K562 (cell line): ENCODE results near the gene PLEKHG4B. TPM values are rescaled to one million over a fixed set of nuclear protein-coding genes. Genes with fewer than 3 reads are reported as not detected.

Experiments
- ATAC-seq: fragments of 200-7000 bp; cut with Tn5 transposase; 3 replicates; pipeline ENCODE4 v1.9.1; 2020; ENCODE audit warnings: moderate library complexity
- BruUV-seq: library from RNA; stranded (reverse); fragments of 400-500 nt; replicated peaks from 2 replicates; lab custom pipeline; 2021; lab: Mats Ljungman, UMichigan
- CTCF ChIA-PET: fragments of 300-600 bp; formaldehyde crosslinking; extraction: SDS; loops from one replicate; lab custom pipeline; 2021; ENCODE audit warnings: low intra/inter-chr PET ratio; lab: Yijun Ruan, JAX
- POLR2A ChIA-PET: fragments of 300-600, 350-650 bp; sonication (Branson Sonifier 250); formaldehyde crosslinking; extraction: SDS; loops from one replicate; lab custom pipeline; 2021; ENCODE audit warnings: antibody characterized with exemption, inconsistent platforms; lab: Yijun Ruan, JAX
- DNase-seq, 4 experiments: peaks; one replicate each; pipeline versions ENCODE4 v3.0.0 to v3.0.0-alpha.2; 2011 to 2018; ENCODE audit warnings: low spot score in 3 of 4, mixed read lengths in 3 of 4; ENCODE audit errors: extremely low read depth in 1 of 4
- FAIRE-seq: peaks from 2 replicates; lab custom pipeline; 2011; peaks lifted over from hg19 to GRCh38; lab: Jason Lieb, UNC
- H2AFZ ChIP-seq: 2 replicates; pipeline ENCODE4 v1.6.0; 2011; ENCODE audit warnings: low read depth, low read length, control low read depth, inconsistent platforms
- H3K27ac ChIP-seq: fragments of 200-600 bp; 3 replicates; pipeline ENCODE4 v1.8.0; 2011; ENCODE audit warnings: low read depth, mild to moderate bottlenecking, control low read depth, inconsistent platforms, low read length, moderate library complexity, mixed read lengths; ENCODE audit errors: extremely low read depth
- H3K27me3 ChIP-seq, 2 experiments: fragments of 300-600 bp in 1 of 2; 2 replicates in 1 of 2; 3 replicates in 1 of 2; pipeline versions ENCODE4 v1.6.0 to v1.8.0; 2011; ENCODE audit warnings: inconsistent platforms in 2 of 2, low read length in 2 of 2, mild to moderate bottlenecking in 1 of 2, mixed read lengths in 1 of 2, moderate library complexity in 1 of 2; ENCODE audit not compliant: control insufficient read depth in 2 of 2, insufficient read depth in 2 of 2
- H3K36me3 ChIP-seq: fragments of 300-600 bp; 3 replicates; pipeline ENCODE4 v1.8.0; 2011; ENCODE audit warnings: mild to moderate bottlenecking, low read length, inconsistent platforms; ENCODE audit not compliant: control insufficient read depth, insufficient read depth
- H3K4me1 ChIP-seq, 2 experiments: fragments of 200-600 bp in 1 of 2; replicated peaks in 1 of 2; 2 replicates in 1 of 2; 3 replicates in 1 of 2; pipeline versions ENCODE4 v1.5.1 to v1.8.0; 2011; ENCODE audit warnings: inconsistent platforms in 2 of 2, low read length in 2 of 2, mild to moderate bottlenecking in 1 of 2, mixed read lengths in 1 of 2, moderate library complexity in 1 of 2; ENCODE audit not compliant: control insufficient read depth in 2 of 2, insufficient read depth in 2 of 2
- H3K4me2 ChIP-seq: 2 replicates; pipeline ENCODE4 v1.6.1; 2011; ENCODE audit warnings: low read length, control low read depth, inconsistent platforms, mixed read lengths; ENCODE audit not compliant: insufficient read depth
- H3K4me3 ChIP-seq: fragments of 200-600 bp; sonication (generic), shearing (Covaris generic); 2 replicates; pipeline ENCODE4 v1.5.1; 2016; ENCODE audit warnings: control low read depth, inconsistent platforms
- H3K79me2 ChIP-seq: fragments of 200-600 bp; 3 replicates; pipeline ENCODE4 v1.8.0; 2011; ENCODE audit warnings: low read length, inconsistent platforms; ENCODE audit not compliant: control insufficient read depth, insufficient read depth
- H3K9ac ChIP-seq, 2 experiments: 2 replicates each; pipeline versions ENCODE4 v1.6.0 to v1.6.1; 2011; ENCODE audit warnings: low read depth in 2 of 2, low read length in 2 of 2, control low read depth in 1 of 2, inconsistent platforms in 1 of 2, mild to moderate bottlenecking in 1 of 2, mixed read lengths in 1 of 2; ENCODE audit not compliant: insufficient read depth in 1 of 2
- H3K9me1 ChIP-seq: one replicate; pipeline ENCODE4 v1.6.0; 2011; ENCODE audit warnings: inconsistent platforms, mild to moderate bottlenecking, low read length, moderate library complexity; ENCODE audit not compliant: control insufficient read depth, insufficient read depth
- H3K9me3 ChIP-seq: replicated peaks from 2 replicates; pipeline ENCODE4 v1.5.1; 2011; ENCODE audit warnings: low read depth, low read length, inconsistent platforms; ENCODE audit not compliant: control insufficient read depth, insufficient read depth
- H4K20me1 ChIP-seq: replicated peaks from 2 replicates; pipeline ENCODE4 v1.6.1; 2011; ENCODE audit warnings: low read length, inconsistent platforms, mixed read lengths; ENCODE audit not compliant: control insufficient read depth, insufficient read depth
- ARHGAP35 ChIP-seq: fragments of 450-650 bp; IDR thresholded peaks from 2 replicates; pipeline ENCODE4 v1.6.1; 2018; ENCODE audit not compliant: partially characterized antibody
- CHCHD3 ChIP-seq: fragments of 250-450 bp; sonication (Bioruptor Pico); IDR thresholded peaks from 2 replicates; pipeline ENCODE4 v2.1.2; 2022; ENCODE audit warnings: mild to moderate bottlenecking
- DPF2 ChIP-seq: fragments of 450-650 bp; IDR thresholded peaks from 2 replicates; pipeline ENCODE4 v1.6.1; 2016
- ETV1 ChIP-seq: fragments of 450-650 bp; conservative IDR thresholded peaks from 2 replicates; pipeline ENCODE4 v1.6.1; 2016; ENCODE audit warnings: missing genetic modification characterization, control low read depth, low read depth, missing compliant biosample characterization
- GABPA ChIP-seq: fragments of 200-800 bp; sonication (Bioruptor generic); conservative IDR thresholded peaks from 2 replicates; pipeline ENCODE4 v1.6.1; 2016; ENCODE audit warnings: low read depth, missing genetic modification characterization, missing compliant biosample characterization
- NFIX ChIP-seq: fragments of 250-450 bp; sonication (Bioruptor Pico); IDR thresholded peaks from 2 replicates; pipeline ENCODE4 v1.4.0; 2020; ENCODE audit warnings: low read depth, mild to moderate bottlenecking, moderate library complexity
- NR2C2 ChIP-seq, 2 experiments: fragments of 200-800 bp in 1 of 2; sonication (Bioruptor generic) in 1 of 2; sonication (generic) in 1 of 2; formaldehyde crosslinking in 1 of 2; IDR thresholded peaks; 2 replicates each; pipeline versions ENCODE4 v1.6.1 to v1.8.0; 2016 to 2022; ENCODE audit warnings: mild to moderate bottlenecking in 1 of 2, missing compliant biosample characterization in 1 of 2, missing genetic modification characterization in 1 of 2, missing genetic modification reagents in 1 of 2
- SMAD2 ChIP-seq: fragments of 150-350 bp; IDR thresholded peaks from 2 replicates; pipeline ENCODE4 v1.6.1; 2014; ENCODE audit warnings: low read depth, mild to moderate bottlenecking, low read length
- SPI1 ChIP-seq: IDR thresholded peaks from 2 replicates; pipeline ENCODE4 v1.6.1; 2011; ENCODE audit warnings: low read depth, low read length, control low read depth, borderline replicate concordance
- SRSF9 ChIP-seq: fragments of 200-400 bp; formaldehyde crosslinking; IDR thresholded peaks from 2 replicates; pipeline ENCODE4 v1.6.1; 2017; ENCODE audit warnings: low read depth, low read length, borderline replicate concordance
- ZFPM2 ChIP-seq: fragments of 250-450 bp; sonication (Bioruptor Pico); IDR thresholded peaks from 2 replicates; pipeline ENCODE4 v1.5.1; 2022; ENCODE audit warnings: mild to moderate bottlenecking
- ZNF134 ChIP-seq: fragments of 250-450 bp; sonication (Bioruptor Pico); conservative IDR thresholded peaks from 2 replicates; pipeline ENCODE4 v1.4.0; 2020
- ZNF175 ChIP-seq: fragments of 200-800 bp; sonication (Bioruptor generic); IDR thresholded peaks from 2 replicates; pipeline ENCODE4 v1.6.1; 2016; ENCODE audit warnings: low read depth, mild to moderate bottlenecking, missing genetic modification characterization, missing compliant biosample characterization
- ZNF184 ChIP-seq: sonication (generic); formaldehyde crosslinking; IDR thresholded peaks from 2 replicates; pipeline ENCODE4 v1.5.0; 2020; ENCODE audit warnings: missing genetic modification reagents
- ZNF347 ChIP-seq: fragments of 450-650 bp; formaldehyde crosslinking; IDR thresholded peaks from 2 replicates; pipeline ENCODE4 v1.4.0; 2020; ENCODE audit warnings: low read depth, mild to moderate bottlenecking, moderate library complexity
- ZNF699 ChIP-seq: fragments of 250-450 bp; sonication (Bioruptor Pico); IDR thresholded peaks from 2 replicates; pipeline ENCODE4 v1.8.0; 2021; ENCODE audit warnings: mild to moderate bottlenecking, moderate library complexity; ENCODE audit not compliant: insufficient replicate concordance
- ZNF764 ChIP-seq: fragments of 250-450 bp; sonication (Bioruptor Pico); IDR thresholded peaks from 2 replicates; pipeline ENCODE4 v1.4.0; 2020; ENCODE audit warnings: low read depth, mild to moderate bottlenecking, moderate library complexity
- WGBS: fragments of 100-300 bp; shearing (Covaris generic); methylation state at CpG from one replicate; pipeline ENCODE4 v1.1.6; 2016; ENCODE audit warnings: low coverage, mixed read lengths; ENCODE audit not compliant: insufficient coverage; ENCODE audit errors: missing lambda C conversion rate; 5-methylcytosine and 5-hydroxymethylcytosine counted together
- in situ Hi-C: fragments of 300-500 bp; cut with MboI; formaldehyde crosslinking; loops from 4 replicates; pipeline ENCODE4 v1.15.0; 2018; ENCODE audit warnings: inconsistent platforms, mixed read lengths
- intact Hi-C: fragments of 100-400 bp; cut with micrococcal nuclease; formaldehyde crosslinking; loops from 2 replicates; pipeline ENCODE4 v1.14.2; 2022
- polyA plus RNA-seq, 8 experiments: library from polyadenylated mRNA; depleted of rRNA in 4 of 8; stranded (reverse) in 5 of 8; unstranded in 3 of 8; fragments of >200 nt; fragmentation: Nextera tagmentation in 2 of 8; fragmentation: Illumina TruSeq in 1 of 8; extraction: Ambion mirVana in 2 of 8; extraction: Trizol in 1 of 8; gene quantifications; 2 replicates each; pipeline versions ENCODE4 v1.2.1 to v1.2.3, GENCODE V29; 2011 to 2014; ENCODE audit warnings: inconsistent platforms in 1 of 8, missing spikeins in 1 of 8
- total RNA-seq, 7 experiments: library from RNA; depleted of rRNA in 6 of 7; stranded (reverse); fragments of >200 nt in 6 of 7; fragmentation: Illumina TruSeq in 2 of 7; extraction: Trizol in 2 of 7; gene quantifications; 2 replicates each; pipeline versions ENCODE4 v1.2.1 to v1.2.3, GENCODE V29; 2011 to 2021; ENCODE audit warnings: low replicate concordance in 1 of 7
- TF ChIP-seq, protein P1 (sequence below): fragments of 250-450 bp; sonication (Bioruptor Pico); IDR thresholded peaks from 2 replicates; pipeline ENCODE4 v1.5.0; 2021
- TF ChIP-seq, protein P2 (sequence below): fragments of 250-450 bp; sonication (Bioruptor Pico); IDR thresholded peaks from 2 replicates; pipeline ENCODE4 v1.5.0; 2021; ENCODE audit warnings: mild to moderate bottlenecking, borderline replicate concordance
- TF ChIP-seq, protein P3 (sequence below): sonication (generic); formaldehyde crosslinking; IDR thresholded peaks from 2 replicates; pipeline ENCODE4 v1.8.1; 2023; ENCODE audit warnings: mild to moderate bottlenecking, missing genetic modification reagents

PLEKHG4B gene
- total and polyA plus RNA-seq, 9 of the 15 experiments (the other 6 are each of a cell fraction or from before 2014, with no cell fraction given): 0.02 TPM; not detected in 8

DNA sequence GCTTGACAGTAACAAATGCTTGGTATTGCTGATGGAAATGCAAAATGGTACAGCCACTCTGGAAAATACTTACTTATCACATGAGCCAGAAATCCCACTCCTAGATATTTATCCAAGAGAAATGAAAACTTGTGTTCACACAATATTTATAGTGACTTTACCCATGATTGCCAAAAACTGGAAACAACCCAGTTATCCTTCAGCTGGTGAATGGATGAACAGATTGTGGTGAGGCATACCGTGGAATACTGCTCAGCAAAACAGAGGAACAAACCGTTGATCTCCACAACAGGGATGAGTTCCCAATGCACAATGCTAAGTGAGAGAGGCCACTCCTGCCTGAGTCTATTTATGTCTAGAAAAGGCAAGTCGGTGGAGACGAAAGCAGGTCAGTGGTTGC, 58.8 kb downstream of the PLEKHG4B start:
- ATAC-seq (no peak), DNase-seq (no peak), FAIRE-seq (no peak)
- H3K4me2 ChIP-seq: no peak overlapping the region
- no peak overlapping the region for H2AFZ ChIP-seq
- in situ Hi-C loops (no loop called here), intact Hi-C loops (no loop called here)
- H3K27ac ChIP-seq: no peak overlapping the region
- H3K9me1 ChIP-seq: no peaks in the 10 kb centered on the region
- H3K9ac ChIP-seq: no peak overlapping the region
- no peaks in the 10 kb centered on the region for H4K20me1 ChIP-seq
- H3K27me3 ChIP-seq: peaks cover 13 to 27% of the 10 kb centered on the region in 2 experiments; a peak in 4 of 5 replicates
- H3K9me3 ChIP-seq: peaks cover 5% of the 10 kb centered on the region
- no TSS peak for BruUV-seq
- no peaks in the 10 kb centered on the region for H3K36me3 ChIP-seq
- ChIA-PET CTCF (no interaction called here), POLR2A (no interaction called here)
- H3K79me2 ChIP-seq: no peaks in the 10 kb centered on the region
- H3K4me1 ChIP-seq: no peaks in the 10 kb centered on the region
- no peak overlapping the region for H3K4me3 ChIP-seq
- TF ChIP-seq ETV1 (tag): no peak
- no peak for TF ChIP-seq ZNF175
- TF ChIP-seq ZFPM2: no peak
- no peak for TF ChIP-seq GABPA (tag)
- no peak for TF ChIP-seq ZNF699 (CRISPR knock-in tag)
- no peak for TF ChIP-seq SRSF9
- no peak for TF ChIP-seq ZNF347 (CRISPR knock-in tag)
- TF ChIP-seq DPF2: no peak
- TF ChIP-seq, protein P1, sequence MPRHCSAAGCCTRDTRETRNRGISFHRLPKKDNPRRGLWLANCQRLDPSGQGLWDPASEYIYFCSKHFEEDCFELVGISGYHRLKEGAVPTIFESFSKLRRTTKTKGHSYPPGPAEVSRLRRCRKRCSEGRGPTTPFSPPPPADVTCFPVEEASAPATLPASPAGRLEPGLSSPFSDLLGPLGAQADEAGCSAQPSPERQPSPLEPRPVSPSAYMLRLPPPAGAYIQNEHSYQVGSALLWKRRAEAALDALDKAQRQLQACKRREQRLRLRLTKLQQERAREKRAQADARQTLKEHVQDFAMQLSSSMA (CRISPR knock-in tag): no peak
- TF ChIP-seq ZNF184 (CRISPR knock-in tag): no peak
- no peak for TF ChIP-seq NFIX (CRISPR knock-in tag)
- no peak for TF ChIP-seq NR2C2 (CRISPR knock-in tag; IDR thresholded peaks at IDR 0.05)
- TF ChIP-seq NR2C2 (tag; IDR thresholded peaks at IDR 0.05): no peak
- no peak for TF ChIP-seq ZNF764 (CRISPR knock-in tag)
- TF ChIP-seq SPI1: no peak
- TF ChIP-seq CHCHD3 (CRISPR knock-in tag): no peak
- no peak for TF ChIP-seq SMAD2
- TF ChIP-seq, protein P2, sequence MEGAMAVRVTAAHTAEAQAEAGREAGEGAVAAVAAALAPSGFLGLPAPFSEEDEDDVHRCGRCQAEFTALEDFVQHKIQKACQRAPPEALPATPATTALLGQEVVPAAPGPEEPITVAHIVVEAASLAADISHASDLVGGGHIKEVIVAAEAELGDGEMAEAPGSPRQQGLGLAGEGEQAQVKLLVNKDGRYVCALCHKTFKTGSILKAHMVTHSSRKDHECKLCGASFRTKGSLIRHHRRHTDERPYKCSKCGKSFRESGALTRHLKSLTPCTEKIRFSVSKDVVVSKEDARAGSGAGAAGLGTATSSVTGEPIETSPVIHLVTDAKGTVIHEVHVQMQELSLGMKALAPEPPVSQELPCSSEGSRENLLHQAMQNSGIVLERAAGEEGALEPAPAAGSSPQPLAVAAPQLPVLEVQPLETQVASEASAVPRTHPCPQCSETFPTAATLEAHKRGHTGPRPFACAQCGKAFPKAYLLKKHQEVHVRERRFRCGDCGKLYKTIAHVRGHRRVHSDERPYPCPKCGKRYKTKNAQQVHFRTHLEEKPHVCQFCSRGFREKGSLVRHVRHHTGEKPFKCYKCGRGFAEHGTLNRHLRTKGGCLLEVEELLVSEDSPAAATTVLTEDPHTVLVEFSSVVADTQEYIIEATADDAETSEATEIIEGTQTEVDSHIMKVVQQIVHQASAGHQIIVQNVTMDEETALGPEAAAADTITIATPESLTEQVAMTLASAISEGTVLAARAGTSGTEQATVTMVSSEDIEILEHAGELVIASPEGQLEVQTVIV: no peak
- TF ChIP-seq, protein P3, sequence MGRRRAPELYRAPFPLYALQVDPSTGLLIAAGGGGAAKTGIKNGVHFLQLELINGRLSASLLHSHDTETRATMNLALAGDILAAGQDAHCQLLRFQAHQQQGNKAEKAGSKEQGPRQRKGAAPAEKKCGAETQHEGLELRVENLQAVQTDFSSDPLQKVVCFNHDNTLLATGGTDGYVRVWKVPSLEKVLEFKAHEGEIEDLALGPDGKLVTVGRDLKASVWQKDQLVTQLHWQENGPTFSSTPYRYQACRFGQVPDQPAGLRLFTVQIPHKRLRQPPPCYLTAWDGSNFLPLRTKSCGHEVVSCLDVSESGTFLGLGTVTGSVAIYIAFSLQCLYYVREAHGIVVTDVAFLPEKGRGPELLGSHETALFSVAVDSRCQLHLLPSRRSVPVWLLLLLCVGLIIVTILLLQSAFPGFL (CRISPR knock-in tag): no peak
- no peak for TF ChIP-seq ARHGAP35
- TF ChIP-seq ZNF134 (CRISPR knock-in tag): no peak
- 0% methylated on average over 4 of the region's 4 CpGs for WGBS
